K562 (cell line): Measurements from ENCODE around the gene DGCR6. TPM values are rescaled to one million over a fixed set of nuclear protein-coding genes. Genes with fewer than 3 reads are reported as not detected.
"Not testable (repeated sequence)": the region's sequence is repeated elsewhere in the genome, so short reads cannot be mapped to it uniquely, and the experiment has no call there.

Experiments used
- ATAC-seq: fragments of 200-7000 bp; cut with Tn5 transposase; 3 replicates; pipeline ENCODE4 v1.9.1; 2020; ENCODE audit warnings: moderate library complexity
- BruUV-seq: library from RNA; stranded (reverse); fragments of 400-500 nt; replicated peaks from 2 replicates; lab custom pipeline; 2021; lab: Mats Ljungman, UMichigan
- CTCF ChIA-PET: fragments of 300-600 bp; formaldehyde crosslinking; extraction: SDS; loops from one replicate; lab custom pipeline; 2021; ENCODE audit warnings: low intra/inter-chr PET ratio; lab: Yijun Ruan, JAX
- POLR2A ChIA-PET: fragments of 300-600, 350-650 bp; sonication (Branson Sonifier 250); formaldehyde crosslinking; extraction: SDS; loops from one replicate; lab custom pipeline; 2021; ENCODE audit warnings: antibody characterized with exemption, inconsistent platforms; lab: Yijun Ruan, JAX
- DNase-seq, 4 experiments: peaks; one replicate each; pipeline versions ENCODE4 v3.0.0 to v3.0.0-alpha.2; 2011 to 2018; ENCODE audit warnings: low spot score in 3 of 4, mixed read lengths in 3 of 4; ENCODE audit errors: extremely low read depth in 1 of 4
- FAIRE-seq: peaks from 2 replicates; lab custom pipeline; 2011; peaks lifted over from hg19 to GRCh38; lab: Jason Lieb, UNC
- H2AFZ ChIP-seq: 2 replicates; pipeline ENCODE4 v1.6.0; 2011; ENCODE audit warnings: low read depth, low read length, control low read depth, inconsistent platforms
- H3K27ac ChIP-seq: fragments of 200-600 bp; 3 replicates; pipeline ENCODE4 v1.8.0; 2011; ENCODE audit warnings: low read depth, mild to moderate bottlenecking, control low read depth, inconsistent platforms, low read length, moderate library complexity, mixed read lengths; ENCODE audit errors: extremely low read depth
- H3K27me3 ChIP-seq, 2 experiments: fragments of 300-600 bp in 1 of 2; 2 replicates in 1 of 2; 3 replicates in 1 of 2; pipeline versions ENCODE4 v1.6.0 to v1.8.0; 2011; ENCODE audit warnings: inconsistent platforms in 2 of 2, low read length in 2 of 2, mild to moderate bottlenecking in 1 of 2, mixed read lengths in 1 of 2, moderate library complexity in 1 of 2; ENCODE audit not compliant: control insufficient read depth in 2 of 2, insufficient read depth in 2 of 2
- H3K36me3 ChIP-seq: fragments of 300-600 bp; 3 replicates; pipeline ENCODE4 v1.8.0; 2011; ENCODE audit warnings: mild to moderate bottlenecking, low read length, inconsistent platforms; ENCODE audit not compliant: control insufficient read depth, insufficient read depth
- H3K4me1 ChIP-seq, 2 experiments: fragments of 200-600 bp in 1 of 2; replicated peaks in 1 of 2; 2 replicates in 1 of 2; 3 replicates in 1 of 2; pipeline versions ENCODE4 v1.5.1 to v1.8.0; 2011; ENCODE audit warnings: inconsistent platforms in 2 of 2, low read length in 2 of 2, mild to moderate bottlenecking in 1 of 2, mixed read lengths in 1 of 2, moderate library complexity in 1 of 2; ENCODE audit not compliant: control insufficient read depth in 2 of 2, insufficient read depth in 2 of 2
- H3K4me2 ChIP-seq: 2 replicates; pipeline ENCODE4 v1.6.1; 2011; ENCODE audit warnings: low read length, control low read depth, inconsistent platforms, mixed read lengths; ENCODE audit not compliant: insufficient read depth
- H3K4me3 ChIP-seq: fragments of 200-600 bp; sonication (generic), shearing (Covaris generic); 2 replicates; pipeline ENCODE4 v1.5.1; 2016; ENCODE audit warnings: control low read depth, inconsistent platforms
- H3K79me2 ChIP-seq: fragments of 200-600 bp; 3 replicates; pipeline ENCODE4 v1.8.0; 2011; ENCODE audit warnings: low read length, inconsistent platforms; ENCODE audit not compliant: control insufficient read depth, insufficient read depth
- H3K9ac ChIP-seq, 2 experiments: 2 replicates each; pipeline versions ENCODE4 v1.6.0 to v1.6.1; 2011; ENCODE audit warnings: low read depth in 2 of 2, low read length in 2 of 2, control low read depth in 1 of 2, inconsistent platforms in 1 of 2, mild to moderate bottlenecking in 1 of 2, mixed read lengths in 1 of 2; ENCODE audit not compliant: insufficient read depth in 1 of 2
- H3K9me1 ChIP-seq: one replicate; pipeline ENCODE4 v1.6.0; 2011; ENCODE audit warnings: inconsistent platforms, mild to moderate bottlenecking, low read length, moderate library complexity; ENCODE audit not compliant: control insufficient read depth, insufficient read depth
- H3K9me3 ChIP-seq: replicated peaks from 2 replicates; pipeline ENCODE4 v1.5.1; 2011; ENCODE audit warnings: low read depth, low read length, inconsistent platforms; ENCODE audit not compliant: control insufficient read depth, insufficient read depth
- H4K20me1 ChIP-seq: replicated peaks from 2 replicates; pipeline ENCODE4 v1.6.1; 2011; ENCODE audit warnings: low read length, inconsistent platforms, mixed read lengths; ENCODE audit not compliant: control insufficient read depth, insufficient read depth
- CBFA2T2 ChIP-seq: fragments of 450-650 bp; conservative IDR thresholded peaks from 2 replicates; pipeline ENCODE4 v1.6.1; 2017; ENCODE audit warnings: mild to moderate bottlenecking
- PKNOX1 ChIP-seq: fragments of 450-650 bp; IDR thresholded peaks from 2 replicates; pipeline ENCODE4 v1.6.1; 2016
- RAD51 ChIP-seq: fragments of 450-650 bp; IDR thresholded peaks from 2 replicates; pipeline ENCODE4 v1.7.1; 2016; ENCODE audit warnings: low read depth, mild to moderate bottlenecking, borderline replicate concordance
- SPI1 ChIP-seq: IDR thresholded peaks from 2 replicates; pipeline ENCODE4 v1.6.1; 2011; ENCODE audit warnings: low read depth, low read length, control low read depth, borderline replicate concordance
- WGBS: fragments of 100-300 bp; shearing (Covaris generic); methylation state at CpG from one replicate; pipeline ENCODE4 v1.1.6; 2016; ENCODE audit warnings: low coverage, mixed read lengths; ENCODE audit not compliant: insufficient coverage; ENCODE audit errors: missing lambda C conversion rate; 5-methylcytosine and 5-hydroxymethylcytosine counted together
- in situ Hi-C: fragments of 300-500 bp; cut with MboI; formaldehyde crosslinking; loops from 4 replicates; pipeline ENCODE4 v1.15.0; 2018; ENCODE audit warnings: inconsistent platforms, mixed read lengths
- intact Hi-C: fragments of 100-400 bp; cut with micrococcal nuclease; formaldehyde crosslinking; loops from 2 replicates; pipeline ENCODE4 v1.14.2; 2022
- polyA plus RNA-seq, 8 experiments: library from polyadenylated mRNA; depleted of rRNA in 4 of 8; stranded (reverse) in 5 of 8; unstranded in 3 of 8; fragments of >200 nt; fragmentation: Nextera tagmentation in 2 of 8; fragmentation: Illumina TruSeq in 1 of 8; extraction: Ambion mirVana in 2 of 8; extraction: Trizol in 1 of 8; gene quantifications; 2 replicates each; pipeline versions ENCODE4 v1.2.1 to v1.2.3, GENCODE V29; 2011 to 2014; ENCODE audit warnings: inconsistent platforms in 1 of 8, missing spikeins in 1 of 8
- total RNA-seq, 7 experiments: library from RNA; depleted of rRNA in 6 of 7; stranded (reverse); fragments of >200 nt in 6 of 7; fragmentation: Illumina TruSeq in 2 of 7; extraction: Trizol in 2 of 7; gene quantifications; 2 replicates each; pipeline versions ENCODE4 v1.2.1 to v1.2.3, GENCODE V29; 2011 to 2021; ENCODE audit warnings: low replicate concordance in 1 of 7
- TF ChIP-seq, protein P1 (sequence below): sonication (generic); formaldehyde crosslinking; IDR thresholded peaks from 2 replicates; pipeline ENCODE4 v1.5.0; 2020; ENCODE audit warnings: missing genetic modification reagents
- TF ChIP-seq, protein P2 (sequence below): fragments of 450-650 bp; formaldehyde crosslinking; IDR thresholded peaks from 2 replicates; pipeline ENCODE4 v1.4.0; 2020; ENCODE audit warnings: mild to moderate bottlenecking, mixed read lengths

DGCR6 gene
- total and polyA plus RNA-seq, 9 of the 15 experiments (the other 6 are each of a cell fraction or from before 2014, with no cell fraction given): 0.32 to 2.4 (median 1.7) TPM; not detected in 1

GRCh38 chr22:18859314-18859713 lies 46.8 kb upstream of the DGCR6 start:
- H3K4me2 ChIP-seq, POLR2A ChIA-PET, H2AFZ ChIP-seq, H3K9ac ChIP-seq, H3K27me3 ChIP-seq, H3K4me1 ChIP-seq, CTCF ChIA-PET, H3K9me3 ChIP-seq, ATAC-seq, H3K9me1 ChIP-seq, H3K27ac ChIP-seq, in situ Hi-C loops, intact Hi-C loops, H3K4me3 ChIP-seq, FAIRE-seq, BruUV-seq, H4K20me1 ChIP-seq, H3K36me3 ChIP-seq, H3K79me2 ChIP-seq: not testable (repeated sequence)
- TF ChIP-seq, protein P1, sequence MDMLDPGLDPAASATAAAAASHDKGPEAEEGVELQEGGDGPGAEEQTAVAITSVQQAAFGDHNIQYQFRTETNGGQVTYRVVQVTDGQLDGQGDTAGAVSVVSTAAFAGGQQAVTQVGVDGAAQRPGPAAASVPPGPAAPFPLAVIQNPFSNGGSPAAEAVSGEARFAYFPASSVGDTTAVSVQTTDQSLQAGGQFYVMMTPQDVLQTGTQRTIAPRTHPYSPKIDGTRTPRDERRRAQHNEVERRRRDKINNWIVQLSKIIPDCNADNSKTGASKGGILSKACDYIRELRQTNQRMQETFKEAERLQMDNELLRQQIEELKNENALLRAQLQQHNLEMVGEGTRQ (CRISPR knock-in tag): peak; percentile 82
- peak; percentile 75 for TF ChIP-seq RAD51
- 0 out of 2 replicates have a peak, but pooled peaks have one; percentile 13 for TF ChIP-seq PKNOX1
- TF ChIP-seq SPI1: 0 out of 2 replicates have a peak, but pooled peaks have one; percentile 4
- 0 out of 2 replicates have a peak, but pooled peaks have one; percentile 7 for TF ChIP-seq CBFA2T2
- TF ChIP-seq, protein P2, sequence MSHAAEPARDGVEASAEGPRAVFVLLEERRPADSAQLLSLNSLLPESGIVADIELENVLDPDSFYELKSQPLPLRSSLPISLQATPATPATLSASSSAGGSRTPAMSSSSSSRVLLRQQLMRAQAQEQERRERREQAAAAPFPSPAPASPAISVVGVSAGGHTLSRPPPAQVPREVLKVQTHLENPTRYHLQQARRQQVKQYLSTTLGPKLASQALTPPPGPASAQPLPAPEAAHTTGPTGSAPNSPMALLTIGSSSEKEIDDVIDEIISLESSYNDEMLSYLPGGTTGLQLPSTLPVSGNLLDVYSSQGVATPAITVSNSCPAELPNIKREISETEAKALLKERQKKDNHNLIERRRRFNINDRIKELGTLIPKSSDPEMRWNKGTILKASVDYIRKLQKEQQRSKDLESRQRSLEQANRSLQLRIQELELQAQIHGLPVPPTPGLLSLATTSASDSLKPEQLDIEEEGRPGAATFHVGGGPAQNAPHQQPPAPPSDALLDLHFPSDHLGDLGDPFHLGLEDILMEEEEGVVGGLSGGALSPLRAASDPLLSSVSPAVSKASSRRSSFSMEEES: peak; percentile 34; the same call in 1 of the 2 replicates
- DNase-seq: peak in 1 of 4 experiments; percentile 37
- 0% methylated on average over 3 of the region's 7 CpGs for WGBS
